Spleen (tissue), 11 donors: Measurements from ENCODE around the gene GLB1L. TPM values are rescaled to one million over a fixed set of nuclear protein-coding genes. Genes with fewer than 3 reads are reported as not detected.

Experiments
- DNase-seq: peaks from one replicate; pipeline ENCODE4 v3.0.0-alpha.2; 2020
- H3K27ac ChIP-seq, 8 donors: fragments of 200-600 bp; sonication (generic) in 7 of 8; 1 replicate in 4 of 8; 2 replicates in 4 of 8; pipeline versions ENCODE4 v1.5.0 to v1.8.0; 2016 to 2021; ENCODE audit warnings: inconsistent platforms in 4 of 8, mild to moderate bottlenecking in 4 of 8, moderate library complexity in 1 of 8
- H3K27me3 ChIP-seq, 7 donors: fragments of 200-600 bp; sonication (generic) in 6 of 7; replicated peaks in 1 of 7; 1 replicate in 4 of 7; 2 replicates in 3 of 7; pipeline versions ENCODE4 v1.5.0 to v1.8.0; 2016 to 2021; ENCODE audit warnings: inconsistent platforms in 3 of 7, mild to moderate bottlenecking in 1 of 7
- H3K36me3 ChIP-seq, 6 donors: fragments of 200-600 bp; sonication (generic) in 5 of 6; 1 replicate in 4 of 6; 2 replicates in 2 of 6; pipeline versions ENCODE4 v1.5.0 to v1.8.0; 2016 to 2021; ENCODE audit warnings: inconsistent platforms in 2 of 6
- H3K4me1 ChIP-seq, 6 donors: fragments of 200-600 bp; sonication (generic) in 5 of 6; 1 replicate in 3 of 6; 2 replicates in 3 of 6; pipeline versions ENCODE4 v1.5.0 to v1.8.0; 2016 to 2021; ENCODE audit warnings: inconsistent platforms in 3 of 6
- H3K4me3 ChIP-seq, 8 donors: fragments of 200-600 bp; sonication (generic) in 7 of 8; 1 replicate in 4 of 8; 2 replicates in 4 of 8; pipeline versions ENCODE4 v1.5.0 to v1.8.0; 2016 to 2021; ENCODE audit warnings: inconsistent platforms in 4 of 8, mild to moderate bottlenecking in 4 of 8, moderate library complexity in 2 of 8
- H3K9me3 ChIP-seq, 8 donors: fragments of 200-600 bp; sonication (generic) in 7 of 8; 1 replicate in 4 of 8; 2 replicates in 4 of 8; pipeline versions ENCODE4 v1.5.0 to v1.8.0; 2016 to 2021; ENCODE audit warnings: inconsistent platforms in 4 of 8
- POLR2A ChIP-seq, 3 donors: fragments of 450-650 bp; IDR thresholded peaks; one replicate each; pipeline ENCODE4 v1.5.1; 2017; ENCODE audit warnings: antibody characterized with exemption in 3 of 3, mild to moderate bottlenecking in 1 of 3
- POLR2AphosphoS5 ChIP-seq, 3 donors: sonication (generic); formaldehyde crosslinking; IDR thresholded peaks; one replicate each; pipeline ENCODE4 v1.5.1; 2017; ENCODE audit warnings: antibody characterized with exemption in 3 of 3
- WGBS, 5 donors: extraction: QIAGEN DNeasy Blood & Tissue Kit in 3 of 5; methylation state at CpG; one replicate each; pipeline versions ENCODE4 v1.1.5 to v1.1.7; 2013 to 2018; 5-methylcytosine and 5-hydroxymethylcytosine counted together
- intact Hi-C: fragments of 100-400 bp; cut with DNase I; formaldehyde crosslinking; loops from one replicate; pipeline ENCODE4 v1.15.0; 2023; ENCODE audit warnings: low total_unique reads
- polyA plus RNA-seq, 3 donors: library from polyadenylated mRNA; stranded (reverse); fragments of 200-250 nt; gene quantifications; one replicate each; pipeline ENCODE4 v1.2.1, GENCODE V29; 2013
- total RNA-seq, 7 donors: library from RNA; depleted of rRNA in 3 of 7; stranded (reverse); fragments of >200 nt in 3 of 7; fragmentation: NEBNext Ultra II Directional in 4 of 7; extraction: Animal tissue kit (Norgen Biotek cat#: 25700) in 4 of 7; gene quantifications; one replicate each; pipeline versions ENCODE4 v1.1.0 to v1.2.1, GENCODE V29; 2016 to 2021
- TF ChIP-seq, protein P1 (sequence below), 11 experiments: fragments of 200-600 bp in 7 of 11; fragments of 450-650 bp in 4 of 11; sonication (generic) in 4 of 11; IDR thresholded peaks in 8 of 11; conservative IDR thresholded peaks in 3 of 11; 1 replicate in 7 of 11; 2 replicates in 4 of 11; pipeline versions ENCODE4 v1.4.0 to v1.8.0; 2016 to 2021; ENCODE audit warnings: antibody characterized with exemption in 11 of 11, inconsistent platforms in 4 of 11, mild to moderate bottlenecking in 1 of 11
- donor health status: healthy with polysubstance abuse.
- donor health status: DM: no; HTN: no; CAD: no; lungs with moderate emphysema.
- donor health status: DM: no; HTN: no; CAD: no.
- donor health status: Bipolar disorder and iron deficiency.
- donor health status: healthy.
- donor health status: DM: no; HTN: no; CAD: no.
- donor health status: DM: yes; HTN: yes; CAD: no.

The GLB1L gene
- total and polyA plus RNA-seq, 10 donors, result 2.3 to 9.6 (median 7.5) TPM

GRCh38 chr2:219254590-219255201, 9.5 kb upstream of the GLB1L start:
- Histone ChIP-seq H3K9me3 (no peaks in the 10 kb centered on the region), H3K4me3 (peak overlapping the region; percentile 70 to 94 (median 80)), H3K4me1 (peaks cover 16 to 60% (median 45%) of the 10 kb centered on the region in 6 donors), H3K27me3 (peaks cover 0 to 10% (median 0%) of the 10 kb centered on the region in 7 donors), H3K36me3 (peaks cover 0 to 25% (median 19%) of the 10 kb centered on the region in 6 donors), H3K27ac (peak overlapping the region; percentile 84 to 99 (median 95))
- peak in 1 of 3 donors; percentile 72 for TF ChIP-seq POLR2AphosphoS5 (IDR thresholded peaks at IDR 0.05)
- TF ChIP-seq, protein P1, sequence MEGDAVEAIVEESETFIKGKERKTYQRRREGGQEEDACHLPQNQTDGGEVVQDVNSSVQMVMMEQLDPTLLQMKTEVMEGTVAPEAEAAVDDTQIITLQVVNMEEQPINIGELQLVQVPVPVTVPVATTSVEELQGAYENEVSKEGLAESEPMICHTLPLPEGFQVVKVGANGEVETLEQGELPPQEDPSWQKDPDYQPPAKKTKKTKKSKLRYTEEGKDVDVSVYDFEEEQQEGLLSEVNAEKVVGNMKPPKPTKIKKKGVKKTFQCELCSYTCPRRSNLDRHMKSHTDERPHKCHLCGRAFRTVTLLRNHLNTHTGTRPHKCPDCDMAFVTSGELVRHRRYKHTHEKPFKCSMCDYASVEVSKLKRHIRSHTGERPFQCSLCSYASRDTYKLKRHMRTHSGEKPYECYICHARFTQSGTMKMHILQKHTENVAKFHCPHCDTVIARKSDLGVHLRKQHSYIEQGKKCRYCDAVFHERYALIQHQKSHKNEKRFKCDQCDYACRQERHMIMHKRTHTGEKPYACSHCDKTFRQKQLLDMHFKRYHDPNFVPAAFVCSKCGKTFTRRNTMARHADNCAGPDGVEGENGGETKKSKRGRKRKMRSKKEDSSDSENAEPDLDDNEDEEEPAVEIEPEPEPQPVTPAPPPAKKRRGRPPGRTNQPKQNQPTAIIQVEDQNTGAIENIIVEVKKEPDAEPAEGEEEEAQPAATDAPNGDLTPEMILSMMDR (IDR thresholded peaks at IDR 0.05 in 8 of 11, conservative IDR thresholded peaks at IDR 0.05 in 3 of 11), result no peak
- DNase-seq, result no peak
- 4 to 10% (median 7%) methylated on average over 9 to 12 of the region's 12 CpGs for WGBS, 5 donors
- intact Hi-C loops, result no loop called here

DNA sequence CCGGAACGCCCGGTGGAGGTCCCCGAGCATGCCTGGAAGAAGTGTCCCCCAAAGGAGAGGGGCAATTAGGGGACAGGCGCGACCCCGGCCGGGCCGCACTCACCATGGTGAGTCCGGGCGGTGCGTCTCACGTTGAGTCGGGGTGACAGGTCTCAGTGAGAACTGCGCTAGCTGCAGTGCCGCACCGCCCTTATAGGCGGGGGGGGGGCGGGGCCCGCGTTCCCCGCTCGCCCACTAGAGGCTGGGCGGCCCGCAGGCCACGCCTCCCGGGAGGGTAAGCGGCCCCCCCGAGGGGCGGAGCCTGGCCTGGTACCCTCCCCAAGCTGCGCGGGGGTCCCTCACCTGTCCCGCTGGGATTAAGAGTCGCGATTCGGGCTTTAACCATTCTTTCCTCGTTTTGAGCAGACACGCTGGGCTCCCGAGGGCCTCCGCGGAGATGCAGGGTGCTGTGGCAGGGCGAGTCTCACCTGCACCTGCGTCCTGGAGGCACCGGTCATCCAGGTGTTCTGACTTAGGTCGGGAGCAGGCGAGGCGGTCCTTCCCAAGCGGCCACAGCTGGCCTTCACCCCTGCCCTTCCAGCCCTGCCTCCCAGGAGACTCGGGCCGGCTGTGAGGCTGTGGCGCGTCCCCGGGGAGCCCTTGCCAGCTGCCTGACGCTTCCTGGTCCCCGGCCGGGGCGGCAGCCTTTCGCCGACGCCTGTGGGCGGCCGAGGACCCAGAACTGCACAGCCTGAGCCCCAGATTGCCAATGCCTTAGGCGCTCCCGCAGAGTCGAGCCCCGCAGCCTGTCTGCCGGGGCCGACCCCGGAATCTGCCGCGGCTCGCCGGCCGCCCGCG, 8.7 kb upstream of the GLB1L start, which contains the start of gene TUBA4A:
Gene TUBA4A (minus strand): TSS at position 166 of the 837 bp plus-strand sequence. CDS start 60 bp downstream, at position 106.
- Histone ChIP-seq H3K4me1 (peaks cover 22 to 68% (median 53%) of the 10 kb centered on the region in 6 donors), H3K27ac (peak within 1 kb of the TSS; percentile 84 to 99 (median 95)), H3K36me3 (peaks cover 0 to 33% (median 21%) of the 10 kb centered on the region in 6 donors), H3K27me3 (peaks cover 0 to 9% (median 0%) of the 10 kb centered on the region in 7 donors), H3K9me3 (no peaks in the 10 kb centered on the region), H3K4me3 (peak within 1 kb of the TSS; percentile 70 to 94 (median 80))
- 0 to 1% (median 1%) methylated on average over 28 to 76 of the region's 76 CpGs for WGBS, 5 donors
- TF ChIP-seq POLR2A (IDR thresholded peaks at IDR 0.05), result peak; percentile 93 to 99 (median 98)
- TF ChIP-seq, protein P1 (IDR thresholded peaks at IDR 0.05 in 8 of 11, conservative IDR thresholded peaks at IDR 0.05 in 3 of 11), result peak in 10 of 11 experiments; percentile 25 to 73 (median 44)
- peak; percentile 99 to 100 (median 99) for TF ChIP-seq POLR2AphosphoS5 (IDR thresholded peaks at IDR 0.05)
- intact Hi-C loops, result no loop called here
- DNase-seq, result peak; percentile 98

- intact Hi-C loops, result no loop called here
- Histone ChIP-seq H3K9me3 (no peaks in the 10 kb centered on the region), H3K4me3 (peak within 1 kb of the TSS; percentile 70 to 94 (median 80)), H3K4me1 (peaks cover 30 to 76% (median 61%) of the 10 kb centered on the region in 6 donors), H3K27ac (peak within 1 kb of the TSS; percentile 84 to 99 (median 95)), H3K36me3 (peaks cover 0 to 41% (median 23%) of the 10 kb centered on the region in 6 donors), H3K27me3 (peaks cover 0 to 9% (median 0%) of the 10 kb centered on the region in 7 donors)
- TF ChIP-seq POLR2AphosphoS5 (IDR thresholded peaks at IDR 0.05) (peak; percentile 80 to 82 (median 80)), POLR2A (IDR thresholded peaks at IDR 0.05) (no peak)
- DNase-seq, result peak; percentile 93
- 1% methylated on average over 41 to 49 of the region's 49 CpGs for WGBS, 5 donors
Measured at GRCh38 chr2:219252900-219253752, 7.9 kb upstream of the GLB1L start, which contains the start of gene TUBA4B. TUBA4B (plus strand) TSS chr2:219253243; CDS start chr2:219253408, 165 bp downstream.

- WGBS, 5 donors, result 5 to 9% (median 6%) methylated on average over 9 of the region's 9 CpGs
- Histone ChIP-seq H3K27ac (peak overlapping the region in 7 of 8 donors; percentile 94 to 99 (median 95)), H3K27me3 (peaks cover 0 to 9% (median 0%) of the 10 kb centered on the region in 7 donors), H3K4me1 (peaks cover 36 to 82% (median 67%) of the 10 kb centered on the region in 6 donors), H3K4me3 (peak overlapping the region; percentile 70 to 94 (median 80)), H3K9me3 (no peaks in the 10 kb centered on the region), H3K36me3 (peaks cover 0 to 45% (median 23%) of the 10 kb centered on the region in 6 donors)
- intact Hi-C loops, result no loop called here
- no peak for DNase-seq
- TF ChIP-seq POLR2A (IDR thresholded peaks at IDR 0.05) (no peak), POLR2AphosphoS5 (IDR thresholded peaks at IDR 0.05) (no peak)
- TF ChIP-seq, protein P1 (IDR thresholded peaks at IDR 0.05 in 8 of 11, conservative IDR thresholded peaks at IDR 0.05 in 3 of 11), result no peak
Measured at GRCh38 chr2:219252570-219252899, 7.3 kb upstream of the GLB1L start.
